ENCODE measurements around the gene NEIL3.
A peak's percentile ranks its signal among the peaks of the same experiment; 100 is the strongest.

- TF ChIP-seq CTCF (conservative IDR thresholded peaks at IDR 0.05; ENCODE audit: low read depth, low read length) (peak; percentile 44), EZH2phosphoT487 (IDR thresholded peaks at IDR 0.05; ENCODE audit: borderline replicate concordance, low read length) (no peak), EZH2 (IDR thresholded peaks at IDR 0.05; ENCODE audit: low read length, unreplicated experiment) (no peak)
Observed at GRCh38 chr4:177380730-177381287, 71.1 kb downstream of the NEIL3 start.
